Kidney (tissue), 14 donors: ENCODE measurements around the gene SYF2. TPM values are rescaled to one million over a fixed set of nuclear protein-coding genes. Genes with fewer than 3 reads are reported as not detected.

Source experiments
- DNase-seq, 5 donors: peaks; one replicate each; pipeline ENCODE4 v3.0.0-alpha.2; 2013 to 2020
- FAIRE-seq: peaks from 2 replicates; lab custom pipeline; 2012; peaks lifted over from hg19 to GRCh38; lab: Jason Lieb, UNC
- H3K27ac ChIP-seq, 2 donors: one replicate each; pipeline ENCODE4 v1.7.0; 2013; ENCODE audit warnings: low read depth in 2 of 2, low read length in 2 of 2, inconsistent platforms in 1 of 2
- H3K27me3 ChIP-seq: one replicate; pipeline ENCODE4 v1.7.1; 2013; ENCODE audit warnings: low read length, inconsistent platforms; ENCODE audit not compliant: control insufficient read depth, insufficient read depth
- H3K36me3 ChIP-seq, 3 donors: one replicate each; pipeline versions ENCODE4 v1.7.0 to v1.7.1; 2013; ENCODE audit warnings: low read length in 3 of 3, control low read depth in 1 of 3, inconsistent platforms in 1 of 3; ENCODE audit not compliant: insufficient read depth in 3 of 3, control insufficient read depth in 2 of 3
- H3K4me1 ChIP-seq, 3 donors: one replicate each; pipeline versions ENCODE4 v1.7.0 to v1.7.1; 2013; ENCODE audit warnings: low read length in 3 of 3, inconsistent platforms in 1 of 3, low read depth in 1 of 3; ENCODE audit not compliant: control insufficient read depth in 2 of 3, insufficient read depth in 2 of 3
- H3K4me3 ChIP-seq, 3 donors: one replicate each; pipeline versions ENCODE4 v1.7.0 to v1.8.1; 2013; ENCODE audit warnings: low read length in 3 of 3, control low read depth in 1 of 3, inconsistent platforms in 1 of 3
- H3K9ac ChIP-seq, 3 donors: one replicate each; pipeline versions ENCODE4 v1.7.0 to v1.7.1; 2013; ENCODE audit warnings: low read length in 3 of 3, control low read depth in 1 of 3, inconsistent platforms in 1 of 3
- H3K9me3 ChIP-seq, 3 donors: one replicate each; pipeline versions ENCODE4 v1.7.0 to v1.7.1; 2013; ENCODE audit warnings: low read length in 3 of 3, control low read depth in 1 of 3, inconsistent platforms in 1 of 3; ENCODE audit not compliant: control insufficient read depth in 2 of 3, insufficient read depth in 1 of 3
- CTCF ChIP-seq: IDR thresholded peaks from 3 replicates; pipeline ENCODE4 v1.5.1; 2012; ENCODE audit warnings: mild to moderate bottlenecking, moderate library complexity, borderline replicate concordance; ENCODE audit not compliant: insufficient read depth; ENCODE audit errors: extremely low read depth
- intact Hi-C: fragments of 100-400 bp; cut with DNase I; formaldehyde crosslinking; loops from one replicate; pipeline ENCODE4 v1.11.1; 2022
- polyA plus RNA-seq: library from polyadenylated mRNA; stranded (reverse); fragments of 350-450 nt; fragmentation: Illumina TruSeq; extraction: RNeasy Lipid Tissue Mini Kit (QIAGEN cat#74804); gene quantifications from one replicate; pipeline ENCODE4 v1.2.3, GENCODE V29; 2014; ENCODE audit warnings: low read depth, low replicate concordance; ENCODE audit not compliant: insufficient read depth
- total RNA-seq: library from RNA; stranded (reverse); fragmentation: NEBNext Ultra II Directional; extraction: Animal tissue kit (Norgen Biotek cat#: 25700); gene quantifications from one replicate; pipeline ENCODE4 v1.2.1, GENCODE V29; 2021
- donor health status: control.
- donor health status: control.
- donor health status: control.
- donor health status: control.
- donor health status: control.
- donor health status: DM: yes; HTN: yes; CAD: no.
- donor health status: Normal renal cell carcinoma (clear cell type).

Gene SYF2
- total and polyA plus RNA-seq, 2 donors from 2014 or later = 53.8 to 91.5 TPM

- intact Hi-C loops = no loop called here
- H3K9me3 ChIP-seq = no peaks in the 10 kb centered on the region
- no peak for TF ChIP-seq CTCF
- DNase-seq (peak in 1 of 5 donors; percentile 34), FAIRE-seq (no peak)
- peak overlapping the region; percentile 94 to 99 (median 97) for H3K9ac ChIP-seq
- peaks cover 18 to 43% (median 23%) of the 10 kb centered on the region in 3 donors for H3K36me3 ChIP-seq
- H3K4me1 ChIP-seq = peaks cover 0 to 11% (median 5%) of the 10 kb centered on the region in 3 donors
- H3K27ac ChIP-seq = peak overlapping the region; percentile 97 to 98
- H3K4me3 ChIP-seq = peak overlapping the region; percentile 99 to 100 (median 100)
- no peaks in the 10 kb centered on the region for H3K27me3 ChIP-seq
Measured at GRCh38 chr1:25245809-25246599, 13.7 kb upstream of the SYF2 start.

- DNase-seq (no peak), FAIRE-seq (no peak)
- H3K9me3 ChIP-seq = no peaks in the 10 kb centered on the region
- no peak for TF ChIP-seq CTCF
- H3K36me3 ChIP-seq = peaks cover 18 to 43% (median 23%) of the 10 kb centered on the region in 3 donors
- H3K27me3 ChIP-seq = no peaks in the 10 kb centered on the region
- intact Hi-C loops = no loop called here
- peaks cover 0 to 15% (median 7%) of the 10 kb centered on the region in 3 donors for H3K4me1 ChIP-seq
- no peak overlapping the region for H3K27ac ChIP-seq
- H3K9ac ChIP-seq = peak overlapping the region in 1 of 3 donors; percentile 19
- peak overlapping the region in 2 of 3 donors; percentile 99 to 100 for H3K4me3 ChIP-seq
Measured at GRCh38 chr1:25245393-25245792, 13.1 kb upstream of the SYF2 start.

DNA sequence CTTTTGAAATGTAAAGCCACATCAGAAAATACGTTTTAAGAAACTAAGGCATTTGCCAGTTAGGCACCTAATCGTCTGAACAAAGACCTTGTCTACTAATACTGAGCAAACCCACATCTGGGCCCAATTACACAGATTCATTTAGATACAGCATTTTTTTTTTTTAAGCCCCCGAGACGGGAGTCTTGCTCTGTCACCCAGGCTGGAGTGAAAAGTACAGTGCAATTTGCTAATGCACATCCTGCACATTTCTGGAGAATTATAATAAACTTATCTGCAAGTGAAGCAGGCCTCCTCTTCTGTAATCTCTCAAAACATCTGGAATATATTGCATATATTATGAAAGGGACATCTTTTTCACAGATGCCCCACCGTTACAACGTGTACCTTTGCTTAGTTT, 11.6 kb upstream of the SYF2 start:
- no peak overlapping the region for H3K4me3 ChIP-seq
- H3K9ac ChIP-seq = no peak overlapping the region
- peaks cover 0 to 20% (median 9%) of the 10 kb centered on the region in 3 donors for H3K4me1 ChIP-seq
- no peak for TF ChIP-seq CTCF
- H3K27me3 ChIP-seq = no peaks in the 10 kb centered on the region
- no peak for FAIRE-seq
- intact Hi-C loops = no loop called here
- no peak for DNase-seq
- H3K27ac ChIP-seq = no peak overlapping the region
- peaks cover 18 to 43% (median 23%) of the 10 kb centered on the region in 3 donors for H3K36me3 ChIP-seq
- no peaks in the 10 kb centered on the region for H3K9me3 ChIP-seq
